NCI-H2029 treated with DMSO at 0.1 percent for 48 hours (cell line): ENCODE data around the gene SLC25A12.
A peak's percentile ranks its signal among the peaks of the same experiment; 100 is the strongest.
"Not testable (repeated sequence)": the region's sequence is repeated elsewhere in the genome, so short reads cannot be mapped to it uniquely, and the experiment has no call there.

Experiments used
- DNase-seq: peaks from one replicate; lab custom pipeline; 2025; lab: John Stamatoyannopoulos, UW

SLC25A12 gene

GRCh38 chr2:171824086-171824485, 70.0 kb downstream of the SLC25A12 start:
- no peak for DNase-seq

DNA sequence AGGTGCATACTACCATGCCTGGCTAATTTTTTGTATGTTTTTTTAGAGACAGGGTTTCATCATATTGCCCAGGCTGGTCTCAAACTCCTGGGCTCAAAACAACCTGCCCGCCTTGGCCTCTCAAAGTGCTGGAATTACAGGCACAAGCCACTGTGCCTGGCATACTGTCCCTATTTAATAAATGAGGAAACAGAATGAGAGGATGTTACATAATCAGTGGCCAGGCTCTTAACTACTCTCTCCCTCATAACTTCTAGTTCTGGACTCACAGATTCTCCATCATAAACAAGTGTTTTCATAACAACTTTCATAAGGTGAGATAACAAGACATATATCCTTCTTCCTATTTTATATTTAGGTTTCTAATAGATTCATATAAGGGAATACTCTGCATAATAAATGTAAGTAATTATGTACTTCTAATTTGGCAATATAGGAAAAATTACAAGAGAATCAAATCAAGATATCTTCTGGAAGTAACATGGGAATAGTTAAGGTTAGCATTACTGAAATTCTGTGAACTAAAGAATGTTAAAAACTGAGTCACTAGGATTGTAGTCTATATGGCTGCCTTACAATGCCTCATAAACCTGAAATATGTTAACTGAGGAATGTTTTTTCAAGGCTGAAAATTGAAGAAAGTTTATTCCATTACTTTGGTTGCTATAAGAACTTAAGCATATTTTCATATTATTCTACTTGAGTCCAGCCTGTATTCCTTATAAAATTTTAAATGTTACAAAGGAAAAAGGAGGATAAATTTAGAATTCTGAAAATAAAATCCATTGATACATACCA, 71.3 kb downstream of the SLC25A12 start:
- DNase-seq = no peak

DNA sequence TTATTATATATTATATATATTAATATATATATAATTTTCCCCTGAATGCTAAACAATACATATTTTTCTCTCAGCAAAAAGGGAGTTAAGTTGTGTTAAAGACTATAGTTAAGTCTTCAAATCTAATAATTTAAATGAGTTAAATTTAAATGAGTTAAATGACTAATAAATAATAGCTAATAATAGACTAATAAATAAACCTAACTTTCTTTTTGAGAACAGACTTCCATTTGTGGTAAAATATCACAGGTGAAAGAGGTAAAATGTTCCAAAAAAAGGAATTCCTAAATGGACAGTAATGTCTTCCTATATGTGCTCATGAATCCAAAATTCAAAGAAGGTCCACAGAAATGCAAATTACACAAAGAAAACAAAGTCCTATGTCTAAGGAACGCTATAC, 74.6 kb downstream of the SLC25A12 start:
- no peak for DNase-seq

DNA sequence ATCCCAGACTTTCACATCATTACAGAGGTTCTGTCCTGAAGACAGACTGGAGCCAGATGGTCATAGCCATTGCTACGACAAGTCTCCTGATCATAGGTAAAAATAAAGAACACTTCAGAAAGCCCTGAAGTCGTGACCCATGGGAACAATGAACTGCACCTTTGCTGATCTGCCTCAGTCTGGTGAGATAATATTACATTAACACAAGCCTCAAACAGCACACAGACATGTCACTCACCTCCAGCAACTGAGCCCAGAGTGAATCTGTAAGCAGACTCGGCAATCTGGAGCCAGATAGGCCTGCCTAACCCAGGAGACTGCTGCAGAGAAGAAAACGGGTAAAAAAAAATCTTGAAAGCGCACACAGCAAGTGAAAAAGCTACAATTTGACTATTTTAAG, 79.2 kb downstream of the SLC25A12 start:
- no peak for DNase-seq

DNA sequence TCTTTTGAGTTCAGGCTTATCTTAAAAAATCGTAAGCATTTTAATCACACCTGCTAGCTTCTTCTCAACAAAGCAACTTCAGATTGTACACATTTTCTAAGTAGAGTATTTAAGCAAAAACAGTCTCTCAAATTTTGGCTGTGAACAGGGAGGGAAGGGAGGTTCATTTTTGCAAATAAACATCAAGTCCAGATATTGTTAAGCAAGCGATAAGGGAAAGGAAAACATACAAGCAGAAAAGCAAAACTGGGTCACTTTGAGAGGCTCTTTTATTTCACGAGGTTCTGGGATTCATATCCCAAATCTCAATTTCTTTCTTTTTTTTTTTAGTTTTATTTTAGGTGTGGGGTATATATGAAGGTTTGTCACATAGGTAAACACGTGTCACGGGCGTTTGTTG, 79.9 kb downstream of the SLC25A12 start:
- DNase-seq = no peak

DNA sequence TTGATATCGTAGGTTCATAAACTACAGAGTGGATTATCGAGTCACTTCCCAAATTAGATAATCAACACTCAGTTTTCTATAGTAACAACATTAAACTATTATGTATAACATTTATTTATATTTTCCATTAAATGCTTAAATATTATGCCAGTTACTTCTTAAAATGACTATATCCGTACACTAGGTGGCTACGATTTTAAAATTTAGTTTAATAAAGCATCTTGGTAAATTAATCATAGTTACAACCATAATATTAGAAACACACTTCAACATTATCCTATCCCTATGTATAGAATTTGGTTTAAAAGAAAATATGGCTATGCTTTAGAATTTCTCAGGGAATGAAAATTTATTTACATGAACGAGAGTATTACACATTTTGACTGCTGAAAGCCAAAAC, 80.3 kb downstream of the SLC25A12 start:
- no peak for DNase-seq

DNA sequence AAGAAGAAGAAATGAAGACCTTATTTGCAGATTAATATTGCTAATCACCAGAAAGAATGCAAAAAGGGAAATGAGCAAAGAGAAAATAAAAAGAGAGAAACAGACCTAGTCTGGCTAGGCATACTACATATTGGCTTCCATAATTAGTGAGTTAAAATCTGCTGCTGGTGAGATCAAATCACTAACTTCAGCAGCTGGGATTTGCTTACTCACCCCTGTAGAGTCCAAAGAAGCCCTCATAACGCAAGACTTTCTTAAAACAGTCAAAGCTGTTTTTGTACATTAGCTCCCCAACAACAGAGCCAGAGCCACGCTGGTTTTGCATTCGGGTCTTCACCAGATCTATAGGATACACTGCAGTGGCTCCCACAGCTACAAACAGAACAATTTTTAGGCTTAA, 80.9 kb downstream of the SLC25A12 start:
- DNase-seq = no peak

DNA sequence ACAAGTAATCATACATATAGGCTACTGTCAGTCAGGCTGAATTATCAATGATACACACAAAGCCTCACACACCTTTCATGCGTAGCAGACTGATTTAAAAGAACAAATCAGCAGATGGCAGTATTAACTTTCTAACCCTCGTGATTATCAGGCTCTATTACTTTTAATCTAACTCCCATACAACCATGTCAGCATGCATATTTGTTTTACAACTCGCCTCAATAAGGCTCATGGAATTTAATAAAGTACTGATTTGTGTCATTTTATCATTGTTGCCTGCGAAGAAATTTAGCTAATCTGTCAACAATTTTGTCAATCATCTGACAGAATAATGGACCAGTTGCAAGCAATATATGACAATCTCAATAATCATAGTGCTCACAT, 82.8 kb downstream of the SLC25A12 start:
- DNase-seq = peak; percentile 16

DNA sequence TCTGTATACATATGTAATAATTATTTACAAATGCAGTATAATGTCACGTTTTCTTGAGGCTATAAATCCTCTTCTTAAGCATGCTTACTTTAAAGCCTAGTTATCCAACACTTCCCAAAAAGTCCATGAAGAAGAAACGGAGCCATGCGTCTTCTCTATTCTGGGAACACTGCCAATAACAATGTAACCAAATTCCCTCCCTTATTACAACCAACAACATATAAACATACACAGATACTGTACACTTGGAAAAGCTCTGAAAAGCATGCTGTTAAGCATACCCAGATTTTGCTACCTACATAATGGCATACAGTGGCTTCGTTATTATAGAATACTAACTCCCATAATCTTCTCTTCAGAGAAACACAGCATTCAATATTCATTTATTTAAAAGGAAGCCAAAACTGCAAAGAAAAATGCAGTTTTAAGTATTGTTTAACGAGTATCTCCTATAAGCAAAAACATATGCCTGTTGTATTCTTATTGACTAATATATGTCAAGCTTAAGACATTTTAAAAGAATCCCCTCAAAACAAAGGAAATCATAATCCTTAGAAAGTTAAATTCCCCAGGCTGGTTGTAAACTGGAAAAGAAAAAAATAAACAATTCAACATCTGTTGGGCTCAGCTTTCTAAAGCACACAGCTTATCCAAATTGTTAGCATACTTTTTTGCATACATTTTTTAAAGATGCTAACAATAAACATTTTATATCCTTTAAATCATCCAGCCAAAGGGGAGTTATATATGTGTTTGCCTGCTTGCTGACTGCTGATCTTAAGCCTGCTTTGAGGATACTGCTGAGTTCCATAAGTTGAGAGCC, 83.4 kb downstream of the SLC25A12 start:
- DNase-seq = peak; percentile 4

DNA sequence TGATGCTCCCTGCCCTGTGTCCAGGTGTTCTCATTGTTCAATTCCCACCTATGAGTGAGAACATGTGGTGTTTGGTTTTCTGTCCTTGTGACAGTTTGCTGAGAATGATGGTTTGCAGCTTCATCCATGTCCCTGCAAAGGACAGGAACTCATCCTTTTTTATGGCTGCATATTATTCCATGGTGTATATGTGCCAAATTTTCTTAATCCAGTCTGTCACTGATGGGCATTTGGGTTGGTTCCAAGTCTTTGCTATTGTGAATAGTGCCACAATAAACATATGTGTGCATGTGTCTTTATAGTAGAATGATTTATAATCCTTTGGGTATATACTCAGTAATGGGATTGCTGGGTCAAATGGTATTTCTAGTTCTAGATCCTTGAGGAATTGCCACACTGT, 85.2 kb downstream of the SLC25A12 start:
- DNase-seq = not testable (repeated sequence)

DNA sequence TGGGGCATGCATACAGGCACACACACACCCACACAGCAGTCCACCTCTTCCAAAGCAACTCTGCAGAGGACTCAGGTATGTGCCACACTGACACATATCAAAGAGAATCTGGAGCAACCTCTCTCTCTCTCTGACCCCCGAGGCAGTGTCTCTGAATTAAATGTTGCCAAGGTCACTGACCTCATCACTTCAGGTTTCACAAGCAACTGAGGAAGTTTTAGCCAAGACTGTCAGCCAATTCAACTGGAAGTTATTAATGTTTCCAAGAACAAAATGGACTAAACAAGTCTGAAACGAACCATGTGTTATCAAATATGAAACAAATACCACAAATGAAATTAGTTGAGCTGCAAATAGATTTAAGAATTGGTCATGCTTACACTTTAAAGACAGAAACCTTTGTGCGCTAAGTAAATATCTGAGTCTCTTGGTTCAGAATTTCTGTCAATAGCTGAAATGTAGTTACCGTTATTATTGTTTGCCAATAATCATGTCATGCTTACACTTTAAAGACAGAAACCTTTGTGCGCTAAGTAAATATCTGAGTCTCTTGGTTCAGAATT, 86.1 kb downstream of the SLC25A12 start:
- DNase-seq = no peak

- DNase-seq = no peak
Measured at GRCh38 chr2:171807119-171807518, 86.9 kb downstream of the SLC25A12 start.

- no peak for DNase-seq
Measured at GRCh38 chr2:171804456-171804855, 89.6 kb downstream of the SLC25A12 start.

DNA sequence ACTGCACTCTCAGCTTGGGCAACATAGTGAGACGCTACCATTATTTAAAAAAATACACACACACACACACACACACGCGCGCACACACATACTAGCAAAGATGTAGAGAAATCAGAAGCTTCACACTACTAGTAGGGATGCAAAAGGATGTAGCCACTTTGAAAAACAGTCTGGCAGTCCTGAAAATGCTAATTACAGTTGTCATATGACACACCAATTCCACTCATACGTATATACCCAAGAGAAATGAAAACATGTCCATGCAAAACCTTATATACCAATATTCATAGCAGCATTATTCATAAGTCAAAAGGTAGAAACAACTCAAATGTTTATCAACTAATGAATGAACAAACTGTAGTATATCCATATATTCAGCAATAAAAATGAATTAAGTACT, 90.3 kb downstream of the SLC25A12 start:
- no peak for DNase-seq

- DNase-seq = no peak
Measured at GRCh38 chr2:171800639-171801038, 93.4 kb downstream of the SLC25A12 start.

DNA sequence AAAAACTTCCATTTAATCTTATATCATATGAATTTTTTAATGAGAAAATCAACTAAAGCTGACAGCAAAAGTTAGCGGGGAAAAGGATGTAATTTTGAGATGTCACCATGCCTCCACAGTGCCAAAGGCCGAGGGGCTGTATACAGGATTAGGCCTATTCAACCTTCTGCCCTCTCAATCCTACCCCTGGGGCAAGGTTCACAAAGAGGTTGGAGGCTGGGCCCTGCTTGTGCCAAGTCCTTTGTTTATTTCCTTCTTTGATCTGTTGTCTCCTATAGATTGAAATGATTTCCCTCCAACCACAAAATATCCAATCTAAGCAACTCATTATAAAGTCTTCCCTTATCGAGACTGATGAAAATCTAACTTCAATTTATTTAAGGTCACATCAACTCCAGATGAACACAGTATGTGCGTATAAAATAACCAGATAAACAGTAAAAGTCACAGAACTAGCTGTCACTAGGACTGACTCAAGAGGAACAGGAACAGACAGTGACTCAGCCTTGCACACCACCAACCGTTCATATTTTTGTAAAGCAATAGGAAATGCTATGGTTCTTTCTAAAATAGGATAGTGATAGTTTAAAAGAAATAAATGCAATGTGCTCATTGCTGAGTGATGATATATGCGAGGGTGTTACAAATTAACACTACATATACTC, 95.8 kb downstream of the SLC25A12 start:
- no peak for DNase-seq

- DNase-seq = no peak
Measured at GRCh38 chr2:171794918-171795317, 99.1 kb downstream of the SLC25A12 start.

GRCh38 chr2:171793691-171794678, 100.1 kb downstream of the SLC25A12 start:
- no peak for DNase-seq

DNA sequence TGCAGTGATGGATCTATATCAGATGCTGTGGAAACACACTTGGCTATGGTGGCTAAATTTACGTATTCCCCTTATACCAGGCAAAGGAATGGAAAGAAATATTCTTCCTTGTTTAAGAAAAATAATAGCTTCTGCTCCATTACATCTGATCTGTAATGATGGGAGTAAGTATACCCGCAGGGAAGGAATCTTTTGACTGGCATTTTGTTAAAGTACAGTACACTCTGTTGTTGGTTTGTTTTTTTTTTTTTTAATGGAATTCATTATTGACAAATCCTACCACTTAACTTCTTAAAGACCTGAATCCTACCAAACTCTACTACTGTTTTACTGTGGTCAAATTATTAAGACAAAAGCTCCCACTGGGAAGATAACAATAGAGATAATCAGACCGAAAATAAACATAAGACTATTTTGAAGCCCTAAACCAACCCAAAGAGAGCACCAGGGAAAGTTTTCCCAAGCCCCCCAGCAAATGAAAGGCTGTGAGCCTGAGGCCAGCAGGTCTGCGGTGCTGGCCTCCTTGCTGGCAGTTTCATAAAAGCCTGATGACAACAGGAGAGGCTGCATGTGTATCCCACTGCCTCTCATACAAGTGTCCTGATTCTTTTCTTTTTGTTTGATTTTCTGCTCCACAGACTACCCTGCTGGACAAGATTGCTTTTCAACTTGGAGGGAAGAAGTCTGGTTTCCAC, 101.0 kb downstream of the SLC25A12 start:
- DNase-seq = no peak

GRCh38 chr2:171792157-171792556, 101.9 kb downstream of the SLC25A12 start:
- no peak for DNase-seq

- DNase-seq = no peak
Measured at GRCh38 chr2:171791361-171791760, 102.7 kb downstream of the SLC25A12 start.
